ENCODE measurements around the gene SRD5A2. TPM values are rescaled to one million over a fixed set of nuclear protein-coding genes. Genes with fewer than 3 reads are reported as not detected.

SRD5A2 gene
- total and polyA plus RNA-seq, 2 of the 8 experiments (the other 6 are each of a cell fraction or from before 2014, with no cell fraction given) = 0.02 TPM; not detected in 1

DNA sequence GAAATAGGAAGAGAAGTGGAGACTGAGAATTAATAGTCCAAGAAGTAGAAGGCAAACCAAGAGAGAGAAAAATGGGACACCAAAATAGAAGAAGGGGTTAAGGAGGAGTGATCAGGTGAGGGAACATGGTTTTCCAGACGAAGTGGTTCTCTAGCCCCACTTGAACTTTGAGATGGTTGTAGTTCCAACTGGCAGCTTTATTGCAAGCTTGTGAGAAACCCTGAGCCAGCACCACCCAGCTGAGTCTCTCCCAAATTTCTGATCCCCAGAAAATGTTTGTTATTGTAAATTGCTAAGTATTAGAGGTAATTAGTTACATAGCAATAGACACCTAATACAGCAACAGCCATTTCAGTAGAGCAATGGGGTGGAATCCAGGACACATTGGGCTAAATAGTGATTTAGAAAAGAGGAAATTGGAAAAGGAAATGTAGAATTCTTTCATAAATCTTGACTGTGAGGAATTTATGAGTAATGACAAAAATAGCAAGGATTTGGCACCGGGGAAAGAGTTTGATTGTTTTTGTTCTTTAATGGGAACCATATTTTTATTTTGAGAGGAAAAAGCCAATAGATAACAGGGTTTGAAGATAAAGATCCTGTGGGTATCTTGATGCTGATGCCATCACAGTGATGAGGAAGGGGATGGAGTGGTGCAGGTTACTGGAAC, 104.1 kb downstream of the SRD5A2 start:
- Histone ChIP-seq H4K20me1 (replicated peaks in 1 of 2; ENCODE audit: control insufficient read depth in 1 of 2, insufficient read depth in 2 of 2, low read length in 2 of 2) (no peaks in the 10 kb centered on the region), H2BK120ac (replicated peaks; ENCODE audit: low read depth, low read length) (no peak overlapping the region), H2BK15ac (ENCODE audit: low read length) (no peak overlapping the region), H3K4me3 (ENCODE audit: extremely low read depth in 1 of 4, insufficient read depth in 2 of 4, low read depth in 3 of 4, low read length in 4 of 4) (no peak overlapping the region), H3K79me2 (ENCODE audit: control insufficient read depth in 1 of 2, insufficient read depth in 2 of 2, low read length in 2 of 2) (no peaks in the 10 kb centered on the region), H3K36me3 (ENCODE audit: control insufficient read depth in 2 of 4, insufficient read depth in 4 of 4, low read length in 3 of 4) (no peaks in the 10 kb centered on the region), H2AFZ (ENCODE audit: low read length) (no peak overlapping the region), H3K27me3 (replicated peaks in 1 of 4; ENCODE audit: control insufficient read depth in 3 of 4, extremely low read depth in 1 of 4, insufficient read depth in 3 of 4, low read length in 3 of 4) (no peaks in the 10 kb centered on the region), H3K27ac (ENCODE audit: low read depth, low read length) (no peak overlapping the region), H3K4me2 (ENCODE audit: insufficient read depth in 1 of 2, low read depth in 2 of 2, low read length in 2 of 2) (no peak overlapping the region), H3K9me3 (ENCODE audit: insufficient read depth in 2 of 2, low read depth in 1 of 2, low read length in 1 of 2) (peaks cover 17 to 25% of the 10 kb centered on the region in 2 experiments; a peak in 3 of 4 replicates), H4K91ac (replicated peaks; ENCODE audit: insufficient read length, low read length) (no peak overlapping the region), H4K5ac (ENCODE audit: insufficient read length, low read depth, low read length) (no peak overlapping the region), H3K4ac (replicated peaks; ENCODE audit: insufficient read length, low read depth, low read length) (no peak overlapping the region), H3K4me1 (replicated peaks in 1 of 4; ENCODE audit: control insufficient read depth in 3 of 4, insufficient read depth in 4 of 4, low read length in 3 of 4) (no peaks in the 10 kb centered on the region), H3K23me2 (ENCODE audit: low read depth, low read length) (no peaks in the 10 kb centered on the region), H3K14ac (ENCODE audit: insufficient read length) (no peak overlapping the region), H2BK20ac (ENCODE audit: low read length) (no peak overlapping the region), H3K56ac (replicated peaks; ENCODE audit: insufficient read length, low read depth, low read length) (no peak overlapping the region), H3K79me1 (ENCODE audit: low read depth, low read length) (no peaks in the 10 kb centered on the region), H3K23ac (ENCODE audit: insufficient read length) (no peak overlapping the region), H3K9ac (replicated peaks in 1 of 4; ENCODE audit: extremely low read depth in 1 of 4, low read depth in 3 of 4, low read length in 3 of 4) (no peak overlapping the region), H2BK12ac (ENCODE audit: low read depth, low read length) (no peak overlapping the region), H2BK5ac (ENCODE audit: low read depth, low read length) (no peak overlapping the region), H3K18ac (ENCODE audit: extremely low read depth, low read length) (no peak overlapping the region), H4K8ac (ENCODE audit: extremely low read depth, insufficient read depth, low read length) (no peak overlapping the region), H2AK5ac (ENCODE audit: low read depth, low read length) (no peak overlapping the region)
- no peak for TF ChIP-seq SIX5 (IDR thresholded peaks at IDR 0.05; ENCODE audit: low read depth, low read length)
- no peak for TF ChIP-seq PHF8 (conservative IDR thresholded peaks at IDR 0.05; ENCODE audit: low read depth, low read length)
- no peak for TF ChIP-seq TEAD4 (IDR thresholded peaks at IDR 0.05; ENCODE audit: low read depth, low read length)
- TF ChIP-seq RAD21 (IDR thresholded peaks at IDR 0.05 in 1 of 2, conservative IDR thresholded peaks at IDR 0.05 in 1 of 2; ENCODE audit: low read depth in 2 of 2, low read length in 2 of 2) = no peak
- ChIA-PET POLR2A (ENCODE audit: partially characterized antibody) (no interaction called here), CTCF (ENCODE audit: partially characterized antibody) (no interaction called here)
- no peak for FAIRE-seq
- no peak for DNase-seq (ENCODE audit: low read depth in 1 of 2, low spot score in 2 of 2)
- 79% methylated on average over 2 of the region's 2 CpGs; no CpG with 5 or more reads in 1 of the 2 experiments for WGBS, 2 experiments (ENCODE audit: extremely low coverage in 1 of 2, insufficient coverage in 1 of 2, insufficient read length in 1 of 2, insufficient replicate concordance in 2 of 2, low coverage in 1 of 2, low lambda C conversion rate in 2 of 2, missing lambda C conversion rate in 1 of 2)

All from H1 (cell line).